ENCODE data around the gene CTNNA3.

CTNNA3 gene

GRCh38 chr10:66176772-66177171 lies 1519.2 kb downstream of the CTNNA3 start:
- DNase-seq: no peak

- DNase-seq: no peak
Measured at GRCh38 chr10:66167816-66168215, 1528.2 kb downstream of the CTNNA3 start.

GRCh38 chr10:66162560-66163143 lies 1533.3 kb downstream of the CTNNA3 start:
- no peak for DNase-seq

GRCh38 chr10:66151346-66151745 lies 1544.6 kb downstream of the CTNNA3 start:
- DNase-seq: no peak

- no peak for DNase-seq
Measured at GRCh38 chr10:66148312-66148711, 1547.7 kb downstream of the CTNNA3 start.

- DNase-seq: no peak
Measured at GRCh38 chr10:66144016-66144415, 1552.0 kb downstream of the CTNNA3 start.

GRCh38 chr10:66102756-66103155 lies 1593.2 kb downstream of the CTNNA3 start:
- DNase-seq: no peak

GRCh38 chr10:66098595-66099480 lies 1597.2 kb downstream of the CTNNA3 start:
- DNase-seq: no peak

- no peak for DNase-seq
Measured at GRCh38 chr10:66095610-66096009, 1600.4 kb downstream of the CTNNA3 start.

GRCh38 chr10:66085906-66086305 lies 1610.1 kb downstream of the CTNNA3 start:
- no peak for DNase-seq

GRCh38 chr10:66071907-66072306 lies 1624.1 kb downstream of the CTNNA3 start:
- DNase-seq: no peak

- DNase-seq: no peak
Measured at GRCh38 chr10:66058594-66058993, 1637.4 kb downstream of the CTNNA3 start.

GRCh38 chr10:66049335-66049734 lies 1646.7 kb downstream of the CTNNA3 start:
- no peak for DNase-seq

- DNase-seq: no peak
Measured at GRCh38 chr10:66045859-66046258, 1650.1 kb downstream of the CTNNA3 start.

- DNase-seq: no peak
Measured at GRCh38 chr10:66041771-66042170, 1654.2 kb downstream of the CTNNA3 start.

- DNase-seq: no peak
Measured at GRCh38 chr10:66038623-66039022, 1657.4 kb downstream of the CTNNA3 start.

- DNase-seq: no peak
Measured at GRCh38 chr10:66026321-66026720, 1669.7 kb downstream of the CTNNA3 start.

GRCh38 chr10:66025186-66025585 lies 1670.8 kb downstream of the CTNNA3 start:
- DNase-seq: no peak

GRCh38 chr10:66021423-66021822 lies 1674.6 kb downstream of the CTNNA3 start:
- DNase-seq: no peak

- DNase-seq: no peak
Measured at GRCh38 chr10:66008221-66008620, 1687.8 kb downstream of the CTNNA3 start.

- DNase-seq: no peak
Measured at GRCh38 chr10:66006411-66006810, 1689.6 kb downstream of the CTNNA3 start.

GRCh38 chr10:65993451-65993850 lies 1702.5 kb downstream of the CTNNA3 start:
- DNase-seq: no peak

GRCh38 chr10:65968871-65969270 lies 1727.1 kb downstream of the CTNNA3 start:
- no peak for DNase-seq

GRCh38 chr10:65968437-65968836 lies 1727.6 kb downstream of the CTNNA3 start:
- no peak for DNase-seq

- DNase-seq: no peak
Measured at GRCh38 chr10:65964205-65964604, 1731.8 kb downstream of the CTNNA3 start.

Measured in NCI-H1105 (cell line).